Peyer's patch (tissue), 4 donors: ENCODE measurements around the gene ATP6V0D1.

Source experiments
- POLR2A ChIP-seq, 2 donors: fragments of 450-650 bp; IDR thresholded peaks; one replicate each; pipeline ENCODE4 v1.5.1; 2017; ENCODE audit warnings: antibody characterized with exemption in 2 of 2, mild to moderate bottlenecking in 2 of 2, moderate library complexity in 2 of 2
- TF ChIP-seq, protein P1 (sequence below), 6 experiments: fragments of 450-650 bp in 4 of 6; fragments of 200-600 bp in 2 of 6; sonication (generic) in 1 of 6; IDR thresholded peaks; one replicate each; pipeline ENCODE4 v1.5.1; 2017 to 2019; ENCODE audit warnings: antibody characterized with exemption in 6 of 6, mild to moderate bottlenecking in 3 of 6, moderate library complexity in 1 of 6

DNA sequence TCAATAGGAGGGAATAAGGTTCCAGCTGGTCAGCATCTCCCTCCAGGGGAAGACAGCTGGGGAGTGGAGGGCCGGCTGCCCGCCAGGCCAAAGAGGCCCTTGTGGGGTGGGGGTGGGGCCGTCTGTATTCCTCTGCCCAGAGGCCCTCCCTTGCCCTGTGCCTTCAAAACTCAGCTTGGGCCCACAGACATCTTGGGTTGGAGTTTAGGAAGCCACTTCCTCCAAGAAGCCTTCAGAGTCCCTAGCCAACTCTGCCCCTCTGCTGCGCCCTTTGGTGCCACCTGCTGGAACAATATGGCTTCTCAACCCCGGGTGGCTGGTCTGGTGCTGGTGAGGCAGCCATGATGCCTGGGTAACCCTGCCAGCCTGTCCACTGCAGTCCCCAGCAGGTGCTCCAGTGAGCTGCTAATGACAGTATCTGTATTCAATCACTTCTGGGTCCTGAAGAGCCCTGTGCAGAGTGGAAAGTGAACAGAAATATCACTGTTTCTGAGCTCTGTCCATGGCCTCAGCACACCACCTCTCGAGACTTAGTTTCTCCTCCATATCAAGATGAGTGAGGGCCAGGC is 33.4 kb downstream of the ATP6V0D1 start:
- TF ChIP-seq, protein P1, sequence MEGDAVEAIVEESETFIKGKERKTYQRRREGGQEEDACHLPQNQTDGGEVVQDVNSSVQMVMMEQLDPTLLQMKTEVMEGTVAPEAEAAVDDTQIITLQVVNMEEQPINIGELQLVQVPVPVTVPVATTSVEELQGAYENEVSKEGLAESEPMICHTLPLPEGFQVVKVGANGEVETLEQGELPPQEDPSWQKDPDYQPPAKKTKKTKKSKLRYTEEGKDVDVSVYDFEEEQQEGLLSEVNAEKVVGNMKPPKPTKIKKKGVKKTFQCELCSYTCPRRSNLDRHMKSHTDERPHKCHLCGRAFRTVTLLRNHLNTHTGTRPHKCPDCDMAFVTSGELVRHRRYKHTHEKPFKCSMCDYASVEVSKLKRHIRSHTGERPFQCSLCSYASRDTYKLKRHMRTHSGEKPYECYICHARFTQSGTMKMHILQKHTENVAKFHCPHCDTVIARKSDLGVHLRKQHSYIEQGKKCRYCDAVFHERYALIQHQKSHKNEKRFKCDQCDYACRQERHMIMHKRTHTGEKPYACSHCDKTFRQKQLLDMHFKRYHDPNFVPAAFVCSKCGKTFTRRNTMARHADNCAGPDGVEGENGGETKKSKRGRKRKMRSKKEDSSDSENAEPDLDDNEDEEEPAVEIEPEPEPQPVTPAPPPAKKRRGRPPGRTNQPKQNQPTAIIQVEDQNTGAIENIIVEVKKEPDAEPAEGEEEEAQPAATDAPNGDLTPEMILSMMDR (IDR thresholded peaks at IDR 0.05) = peak in 5 of 6 experiments; percentile 9 to 78 (median 57)
- TF ChIP-seq POLR2A (IDR thresholded peaks at IDR 0.05) = no peak
